Breast epithelium (tissue), 4 donors: Measurements from ENCODE around the gene EBF3. TPM values are rescaled to one million over a fixed set of nuclear protein-coding genes. Genes with fewer than 3 reads are reported as not detected.

Source experiments
- DNase-seq, 2 donors: peaks; one replicate each; pipeline ENCODE4 v3.0.0-alpha.2; 2019; ENCODE audit warnings: low spot score in 2 of 2
- H3K27ac ChIP-seq, 2 donors: fragments of 200-600 bp; sonication (generic) in 1 of 2; one replicate each; pipeline ENCODE4 v1.5.1; 2016 to 2019; ENCODE audit warnings: mild to moderate bottlenecking in 1 of 2
- H3K27me3 ChIP-seq, 2 donors: fragments of 200-600 bp; sonication (generic) in 1 of 2; one replicate each; pipeline versions ENCODE4 v1.5.1 to v1.6.0; 2017 to 2019; ENCODE audit warnings: control low read depth in 1 of 2, mild to moderate bottlenecking in 1 of 2
- H3K36me3 ChIP-seq: fragments of 200-600 bp; one replicate; pipeline ENCODE4 v1.5.1; 2019
- H3K4me1 ChIP-seq, 2 donors: fragments of 200-600 bp; sonication (generic); one replicate each; pipeline ENCODE4 v1.5.1; 2016 to 2019; ENCODE audit warnings: control low read depth in 1 of 2
- H3K4me3 ChIP-seq, 3 donors: fragments of 200-600 bp; sonication (generic); 1 replicate in 2 of 3; 2 replicates in 1 of 3; pipeline ENCODE4 v1.5.1; 2016 to 2019; ENCODE audit warnings: mild to moderate bottlenecking in 3 of 3, moderate library complexity in 2 of 3
- H3K9me3 ChIP-seq, 2 donors: fragments of 200-600 bp; sonication (generic) in 1 of 2; one replicate each; pipeline ENCODE4 v1.5.1; 2016 to 2019; ENCODE audit warnings: control low read depth in 1 of 2
- CTCF ChIP-seq, 3 donors: fragments of 450-650 bp; IDR thresholded peaks; one replicate each; pipeline ENCODE4 v1.5.1; 2016 to 2017; ENCODE audit warnings: antibody characterized with exemption in 3 of 3, mild to moderate bottlenecking in 3 of 3, moderate library complexity in 3 of 3
- POLR2A ChIP-seq: fragments of 450-650 bp; IDR thresholded peaks from one replicate; pipeline ENCODE4 v1.6.1; 2016; ENCODE audit warnings: antibody characterized with exemption, mild to moderate bottlenecking, moderate library complexity
- POLR2AphosphoS5 ChIP-seq, 3 donors: sonication (generic); formaldehyde crosslinking; IDR thresholded peaks; one replicate each; pipeline ENCODE4 v1.6.1; 2017; ENCODE audit warnings: antibody characterized with exemption in 3 of 3
- intact Hi-C: fragments of 100-400 bp; cut with DNase I; formaldehyde crosslinking; loops from one replicate; pipeline ENCODE4 v1.15.1; 2023; ENCODE audit warnings: low total_unique reads
- total RNA-seq, 3 donors: library from RNA; depleted of rRNA; stranded (reverse); fragments of >200 nt; gene quantifications; one replicate each; pipeline ENCODE4 v1.1.0, GENCODE V29; 2016

EBF3 gene
- total RNA-seq, 3 donors from 2014 or later = 4.2 to 28.0 (median 6.6) TPM

GRCh38 chr10:129883626-129884397, 80.3 kb downstream of the EBF3 start:
- H3K4me1 ChIP-seq = no peaks in the 10 kb centered on the region
- no peaks in the 10 kb centered on the region for H3K27me3 ChIP-seq
- no peak overlapping the region for H3K27ac ChIP-seq
- no peaks in the 10 kb centered on the region for H3K36me3 ChIP-seq
- no peak for TF ChIP-seq POLR2AphosphoS5 (IDR thresholded peaks at IDR 0.05)
- no peak for TF ChIP-seq CTCF (IDR thresholded peaks at IDR 0.05)
- no peak for TF ChIP-seq POLR2A
- no peak for DNase-seq
- H3K9me3 ChIP-seq = no peaks in the 10 kb centered on the region
- no peak overlapping the region for H3K4me3 ChIP-seq
- intact Hi-C loops = no loop called here

- H3K4me3 ChIP-seq = no peak overlapping the region
- intact Hi-C loops = no loop called here
- H3K36me3 ChIP-seq = no peaks in the 10 kb centered on the region
- DNase-seq = no peak
- H3K9me3 ChIP-seq = no peaks in the 10 kb centered on the region
- no peak overlapping the region for H3K27ac ChIP-seq
- H3K27me3 ChIP-seq = no peaks in the 10 kb centered on the region
- TF ChIP-seq POLR2A = no peak
- no peak for TF ChIP-seq POLR2AphosphoS5 (IDR thresholded peaks at IDR 0.05)
- no peak for TF ChIP-seq CTCF (IDR thresholded peaks at IDR 0.05)
- H3K4me1 ChIP-seq = no peaks in the 10 kb centered on the region
Observed at GRCh38 chr10:129883029-129883428, 81.0 kb downstream of the EBF3 start.

- Histone ChIP-seq H3K9me3 (no peaks in the 10 kb centered on the region), H3K27ac (no peak overlapping the region), H3K4me1 (no peaks in the 10 kb centered on the region), H3K4me3 (no peak overlapping the region), H3K36me3 (no peaks in the 10 kb centered on the region), H3K27me3 (no peaks in the 10 kb centered on the region)
- intact Hi-C loops = no loop called here
- DNase-seq = no peak
- no peak for TF ChIP-seq POLR2A
Observed at GRCh38 chr10:129882291-129883010, 81.6 kb downstream of the EBF3 start.

- Histone ChIP-seq H3K27ac (no peak overlapping the region), H3K27me3 (no peaks in the 10 kb centered on the region), H3K9me3 (no peaks in the 10 kb centered on the region), H3K36me3 (no peaks in the 10 kb centered on the region), H3K4me1 (no peaks in the 10 kb centered on the region), H3K4me3 (no peak overlapping the region)
- no peak for DNase-seq
- intact Hi-C loops = no loop called here
- no peak for TF ChIP-seq POLR2A
Observed at GRCh38 chr10:129881641-129882040, 82.4 kb downstream of the EBF3 start.

- Histone ChIP-seq H3K27me3 (no peaks in the 10 kb centered on the region), H3K9me3 (no peaks in the 10 kb centered on the region), H3K4me1 (no peaks in the 10 kb centered on the region), H3K27ac (no peak overlapping the region), H3K36me3 (no peaks in the 10 kb centered on the region), H3K4me3 (no peak overlapping the region)
- intact Hi-C loops = no loop called here
- TF ChIP-seq CTCF (IDR thresholded peaks at IDR 0.05) (no peak), POLR2A (no peak), POLR2AphosphoS5 (IDR thresholded peaks at IDR 0.05) (no peak)
- DNase-seq = no peak
Observed at GRCh38 chr10:129880191-129880870, 83.7 kb downstream of the EBF3 start.

GRCh38 chr10:129879655-129880054, 84.4 kb downstream of the EBF3 start:
- Histone ChIP-seq H3K27me3 (no peaks in the 10 kb centered on the region), H3K27ac (no peak overlapping the region), H3K4me1 (no peaks in the 10 kb centered on the region), H3K4me3 (no peak overlapping the region), H3K36me3 (no peaks in the 10 kb centered on the region), H3K9me3 (no peaks in the 10 kb centered on the region)
- DNase-seq = no peak
- intact Hi-C loops = no loop called here
- TF ChIP-seq POLR2A = no peak
- no peak for TF ChIP-seq CTCF (IDR thresholded peaks at IDR 0.05)
- no peak for TF ChIP-seq POLR2AphosphoS5 (IDR thresholded peaks at IDR 0.05)
